Measurements from ENCODE around the gene BAIAP2L1.
"Not testable (repeated sequence)": the region's sequence is repeated elsewhere in the genome, so short reads cannot be mapped to it uniquely, and the experiment has no call there.

DNA sequence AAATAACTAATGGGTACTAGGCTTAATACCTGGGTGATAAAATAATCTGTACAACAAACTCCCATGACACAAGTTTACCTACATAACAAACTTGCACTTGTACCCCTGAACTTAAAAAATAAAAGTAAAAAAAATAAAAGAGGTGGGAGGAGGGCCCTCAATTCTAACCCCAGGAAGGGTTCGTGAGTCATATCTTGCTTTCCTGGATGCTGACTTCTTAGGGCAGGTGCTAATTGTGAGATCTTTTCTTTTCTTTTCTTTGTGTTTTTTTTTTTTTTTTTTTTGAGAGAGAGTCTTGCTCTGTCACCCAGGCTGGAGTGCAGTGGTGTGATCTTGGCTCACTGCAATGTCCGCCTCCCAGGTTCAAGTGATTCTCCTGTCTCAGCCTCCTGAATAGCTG is 40.1 kb upstream of the BAIAP2L1 start:
- not testable (repeated sequence) for TF ChIP-seq EZH2phosphoT487 (IDR thresholded peaks at IDR 0.05; ENCODE audit: insufficient read depth, low read depth); EZH2 (IDR thresholded peaks at IDR 0.05; ENCODE audit: insufficient read depth, poor library complexity, severe bottlenecking)

All from GM23248 (cell line).